ENCODE measurements around the gene MRPL55. TPM values are rescaled to one million over a fixed set of nuclear protein-coding genes. Genes with fewer than 3 reads are reported as not detected.

The MRPL55 gene
- total RNA-seq, 1 experiment from 2014 or later: 60.4 TPM

DNA sequence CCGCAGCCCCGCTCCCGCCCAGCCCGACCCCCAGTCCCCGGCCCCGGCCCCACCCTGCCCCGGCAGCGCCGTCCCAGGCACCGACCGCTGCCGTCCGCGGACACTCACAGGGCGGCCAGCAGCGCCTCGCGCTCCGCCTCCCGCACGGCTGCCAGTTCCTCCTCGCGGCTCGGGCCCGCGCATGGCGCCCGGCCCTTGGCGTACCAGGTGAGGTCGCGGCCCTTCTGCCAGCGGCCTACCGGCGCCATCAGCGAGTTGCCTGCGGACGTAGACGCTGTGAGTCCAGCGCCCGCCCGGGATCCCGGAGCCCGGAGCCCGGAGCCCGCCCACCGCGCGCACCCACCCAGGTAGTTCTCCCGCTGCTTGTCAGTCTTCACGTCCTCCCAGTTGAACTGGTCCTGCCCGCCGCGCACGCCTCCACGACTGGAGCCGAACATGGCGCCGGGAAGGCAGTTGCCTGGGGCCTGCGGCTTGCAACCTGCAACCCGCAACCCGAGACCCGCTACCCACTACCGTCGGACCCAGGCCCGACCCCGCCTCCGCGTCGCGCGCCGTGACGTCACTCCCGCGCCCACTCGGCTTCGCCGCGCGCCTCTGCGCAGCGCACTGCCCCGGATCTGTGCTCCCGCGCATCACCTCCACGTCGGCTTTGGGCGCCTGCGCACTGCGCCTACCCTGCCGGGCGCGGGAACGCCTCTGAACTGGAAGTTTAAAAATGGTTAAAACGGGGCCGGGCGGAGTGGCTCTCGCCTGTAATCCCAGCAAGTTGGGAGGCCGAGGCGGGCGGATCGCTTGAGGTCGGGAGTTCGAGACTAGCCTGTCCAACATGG lies 6.1 kb downstream of the MRPL55 start, which contains the start of gene C1orf35:
C1orf35 (minus strand) TSS at position 535 of the 830 bp plus-strand sequence; CDS start at position 437, 98 bp downstream.
- Histone ChIP-seq H3K9me3 (ENCODE audit: low read depth, low read length, poor library complexity, severe bottlenecking) (no peaks in the 10 kb centered on the region), H3K27me3 (replicated peaks; ENCODE audit: insufficient read depth, low read depth, low read length, poor library complexity) (no peaks in the 10 kb centered on the region), H3K4me3 (ENCODE audit: low read depth, low read length, poor library complexity, severe bottlenecking) (peak within 1 kb of the TSS; percentile 90), H3K36me3 (ENCODE audit: insufficient read depth, low read length, poor library complexity, severe bottlenecking) (peaks cover 40% of the 10 kb centered on the region), H3K4me1 (ENCODE audit: insufficient read depth, low read length, poor library complexity, severe bottlenecking) (peaks cover 6% of the 10 kb centered on the region), H3K27ac (ENCODE audit: low read depth, low read length, poor library complexity, severe bottlenecking) (peak within 1 kb of the TSS; percentile 88)
- peak; percentile 98 for DNase-seq (ENCODE audit: low spot score)
- TSS peak; percentile 32 for BruUV-seq (replicated peaks)
- CTCF ChIA-PET: no interaction called here
- POLR2A ChIA-PET (ENCODE audit: low non-redundant PET): no interaction called here
- no peak for TF ChIP-seq EZH2 (IDR thresholded peaks at IDR 0.05; ENCODE audit: borderline replicate concordance, low read depth, low read length, poor library complexity, severe bottlenecking)
- TF ChIP-seq, protein P1, sequence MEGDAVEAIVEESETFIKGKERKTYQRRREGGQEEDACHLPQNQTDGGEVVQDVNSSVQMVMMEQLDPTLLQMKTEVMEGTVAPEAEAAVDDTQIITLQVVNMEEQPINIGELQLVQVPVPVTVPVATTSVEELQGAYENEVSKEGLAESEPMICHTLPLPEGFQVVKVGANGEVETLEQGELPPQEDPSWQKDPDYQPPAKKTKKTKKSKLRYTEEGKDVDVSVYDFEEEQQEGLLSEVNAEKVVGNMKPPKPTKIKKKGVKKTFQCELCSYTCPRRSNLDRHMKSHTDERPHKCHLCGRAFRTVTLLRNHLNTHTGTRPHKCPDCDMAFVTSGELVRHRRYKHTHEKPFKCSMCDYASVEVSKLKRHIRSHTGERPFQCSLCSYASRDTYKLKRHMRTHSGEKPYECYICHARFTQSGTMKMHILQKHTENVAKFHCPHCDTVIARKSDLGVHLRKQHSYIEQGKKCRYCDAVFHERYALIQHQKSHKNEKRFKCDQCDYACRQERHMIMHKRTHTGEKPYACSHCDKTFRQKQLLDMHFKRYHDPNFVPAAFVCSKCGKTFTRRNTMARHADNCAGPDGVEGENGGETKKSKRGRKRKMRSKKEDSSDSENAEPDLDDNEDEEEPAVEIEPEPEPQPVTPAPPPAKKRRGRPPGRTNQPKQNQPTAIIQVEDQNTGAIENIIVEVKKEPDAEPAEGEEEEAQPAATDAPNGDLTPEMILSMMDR (conservative IDR thresholded peaks at IDR 0.05; ENCODE audit: low read depth, low read length): no peak
- intact Hi-C loops (cut with micrococcal nuclease; ENCODE audit: unreplicated experiment): no loop called here

DNA sequence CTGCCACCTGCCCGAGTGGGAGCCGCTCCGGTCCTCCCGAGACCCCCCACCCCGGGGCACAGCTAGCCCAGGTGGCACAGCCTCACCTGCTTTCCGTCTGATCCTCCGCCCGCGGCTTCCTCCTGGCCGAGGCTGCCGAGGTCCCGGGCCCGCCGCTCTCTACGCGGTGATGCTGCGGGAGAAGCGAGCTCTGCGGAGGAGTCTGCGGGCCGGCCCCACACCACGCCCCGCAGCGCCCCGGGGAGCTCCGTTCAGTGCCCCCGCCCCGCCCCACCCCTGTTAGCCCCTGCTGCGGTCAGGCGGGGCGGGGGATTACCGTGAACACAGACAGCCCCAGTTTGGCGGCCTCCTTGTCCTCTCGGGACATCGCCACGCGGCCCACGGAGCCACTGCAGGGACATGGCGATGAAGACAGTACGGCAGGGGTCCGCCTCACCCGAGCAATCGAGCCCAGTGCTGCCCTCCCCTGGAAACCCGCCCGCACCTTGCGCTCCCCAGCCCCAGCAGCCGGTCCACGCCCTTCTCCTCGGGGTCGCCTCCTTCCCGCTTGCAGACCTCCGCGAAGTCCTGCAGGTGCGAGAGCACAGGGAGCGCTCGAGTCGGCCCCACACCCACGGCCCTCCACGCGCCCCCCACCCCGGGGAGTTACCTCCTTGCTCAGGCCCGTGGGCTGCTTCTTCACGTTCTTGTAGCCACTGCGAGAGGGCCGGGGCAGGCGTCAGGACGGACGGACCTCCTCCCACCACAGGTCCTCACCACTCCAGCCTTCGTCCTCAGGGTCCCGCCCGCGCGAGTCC lies 6.9 kb downstream of the MRPL55 start:
- ChIA-PET CTCF (interaction anchor here (1.2 kb wide), 1 partner anchor 103 kb away, joined by 3 read pairs; no protein-coding TSS in a partner anchor), POLR2A (ENCODE audit: low non-redundant PET) (interaction anchor here (0.6 kb wide), 1 partner anchor 304 kb away, joined by 6 read pairs; the partner anchor contains the start of gene TRIM11)
- H3K4me3 ChIP-seq (ENCODE audit: low read depth, low read length, poor library complexity, severe bottlenecking): peak overlapping the region; percentile 90
- peaks cover 6% of the 10 kb centered on the region for H3K4me1 ChIP-seq (ENCODE audit: insufficient read depth, low read length, poor library complexity, severe bottlenecking)
- H3K9me3 ChIP-seq (ENCODE audit: low read depth, low read length, poor library complexity, severe bottlenecking): no peaks in the 10 kb centered on the region
- peak; percentile 69 for DNase-seq (ENCODE audit: low spot score)
- peaks cover 48% of the 10 kb centered on the region for H3K36me3 ChIP-seq (ENCODE audit: insufficient read depth, low read length, poor library complexity, severe bottlenecking)
- BruUV-seq (replicated peaks): no TSS peak
- intact Hi-C loops (cut with micrococcal nuclease; ENCODE audit: unreplicated experiment): no loop called here
- no peaks in the 10 kb centered on the region for H3K27me3 ChIP-seq (replicated peaks; ENCODE audit: insufficient read depth, low read depth, low read length, poor library complexity)
- peak overlapping the region; percentile 88 for H3K27ac ChIP-seq (ENCODE audit: low read depth, low read length, poor library complexity, severe bottlenecking)
- TF ChIP-seq, protein P1 (conservative IDR thresholded peaks at IDR 0.05; ENCODE audit: low read depth, low read length): peak; percentile 37
- no peak for TF ChIP-seq EZH2 (IDR thresholded peaks at IDR 0.05; ENCODE audit: borderline replicate concordance, low read depth, low read length, poor library complexity, severe bottlenecking)

DNA sequence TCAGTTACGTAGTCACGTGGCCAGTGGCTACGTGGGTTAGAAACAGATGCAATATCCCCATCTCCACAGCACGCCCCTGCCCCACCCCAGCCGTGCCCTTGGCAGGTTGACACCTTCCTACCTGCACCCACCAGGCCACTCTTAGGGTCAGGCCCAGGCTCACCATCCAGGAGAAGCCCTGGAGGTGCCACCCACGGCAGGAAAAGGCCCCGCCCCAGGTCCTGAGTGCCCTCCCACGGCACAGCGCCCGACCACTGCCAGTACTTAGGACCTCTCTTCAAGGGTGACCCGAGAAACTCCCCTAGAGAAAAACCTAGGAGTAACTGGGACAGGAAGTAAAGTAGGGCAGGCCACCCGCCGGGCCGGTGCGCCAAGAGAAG lies 7.5 kb downstream of the MRPL55 start:
- POLR2A ChIA-PET (ENCODE audit: low non-redundant PET): interaction anchor here (0.6 kb wide), 1 partner anchor 305 kb away, joined by 6 read pairs; the partner anchor contains the start of gene TRIM11

More for the DNA sequence above, 7.5 kb downstream of the MRPL55 start:
- TF ChIP-seq, protein P1 (conservative IDR thresholded peaks at IDR 0.05; ENCODE audit: low read depth, low read length): no peak
- TF ChIP-seq EZH2 (IDR thresholded peaks at IDR 0.05; ENCODE audit: borderline replicate concordance, low read depth, low read length, poor library complexity, severe bottlenecking): no peak
- no TSS peak for BruUV-seq (replicated peaks)
- Histone ChIP-seq H3K4me3 (ENCODE audit: low read depth, low read length, poor library complexity, severe bottlenecking) (peak overlapping the region; percentile 90), H3K27ac (ENCODE audit: low read depth, low read length, poor library complexity, severe bottlenecking) (peak overlapping the region; percentile 88), H3K4me1 (ENCODE audit: insufficient read depth, low read length, poor library complexity, severe bottlenecking) (peaks cover 6% of the 10 kb centered on the region), H3K36me3 (ENCODE audit: insufficient read depth, low read length, poor library complexity, severe bottlenecking) (peaks cover 52% of the 10 kb centered on the region), H3K9me3 (ENCODE audit: low read depth, low read length, poor library complexity, severe bottlenecking) (no peaks in the 10 kb centered on the region), H3K27me3 (replicated peaks; ENCODE audit: insufficient read depth, low read depth, low read length, poor library complexity) (no peaks in the 10 kb centered on the region)
- CTCF ChIA-PET: interaction anchor here (1.2 kb wide), 1 partner anchor 102 kb away, joined by 3 read pairs; no protein-coding TSS in a partner anchor
- intact Hi-C loops (cut with micrococcal nuclease; ENCODE audit: unreplicated experiment): no loop called here
- no peak for DNase-seq (ENCODE audit: low spot score)

All from A673 (cell line).